Neural progenitor cell (in vitro differentiated cells): ENCODE measurements around the gene ZNF319.

Source experiments
- CTCF ChIP-seq: fragments of 200-600 bp; sonication (generic); IDR thresholded peaks from 2 replicates; pipeline ENCODE4 v1.5.1; 2017; ENCODE audit warnings: antibody characterized with exemption, mild to moderate bottlenecking
- EZH2 ChIP-seq: fragments of 200-600 bp; sonication (generic); IDR thresholded peaks from 2 replicates; pipeline ENCODE4 v1.6.1; 2017; ENCODE audit warnings: antibody characterized with exemption, mild to moderate bottlenecking, moderate library complexity
- EZH2phosphoT487 ChIP-seq: fragments of 200-600 bp; sonication (generic); IDR thresholded peaks from 2 replicates; pipeline ENCODE4 v1.6.1; 2017; ENCODE audit warnings: antibody characterized with exemption

- no peak for TF ChIP-seq CTCF
- no peak for TF ChIP-seq EZH2
- no peak for TF ChIP-seq EZH2phosphoT487
Measured at GRCh38 chr16:57997176-57997527, 3.3 kb downstream of the ZNF319 start.
